Liver (tissue), 3 donors: Measurements from ENCODE around the gene PSME3IP1.

Source experiments
- ATF3 ChIP-seq: IDR thresholded peaks from 2 replicates; pipeline ENCODE4 v1.6.1; 2016; ENCODE audit warnings: antibody characterized with exemption
- CTCF ChIP-seq: fragments of 150-350 bp; IDR thresholded peaks from 2 replicates; pipeline ENCODE4 v1.5.1; 2017; ENCODE audit warnings: improper control_type of control experiment, low read depth, low read length; ENCODE audit not compliant: missing input control
- EGR1 ChIP-seq, 2 donors: IDR thresholded peaks; 2 replicates each; pipeline ENCODE4 v1.6.1; 2016 to 2018; ENCODE audit warnings: antibody characterized with exemption in 2 of 2, low read depth in 2 of 2
- FOXA1 ChIP-seq: IDR thresholded peaks from 2 replicates; pipeline ENCODE4 v1.6.1; 2016; ENCODE audit warnings: antibody characterized with exemption
- GABPA ChIP-seq, 2 donors: IDR thresholded peaks in 1 of 2; conservative IDR thresholded peaks in 1 of 2; 2 replicates each; pipeline ENCODE4 v1.6.1; 2016; ENCODE audit warnings: antibody characterized with exemption in 2 of 2, mild to moderate bottlenecking in 1 of 2, moderate library complexity in 1 of 2
- HNF4G ChIP-seq: IDR thresholded peaks from 2 replicates; pipeline ENCODE4 v1.6.1; 2016; ENCODE audit warnings: antibody characterized with exemption
- JUND ChIP-seq, 2 donors: IDR thresholded peaks; 2 replicates each; pipeline ENCODE4 v1.6.1; 2016; ENCODE audit warnings: antibody characterized with exemption in 2 of 2
- MAX ChIP-seq: IDR thresholded peaks from 2 replicates; pipeline ENCODE4 v1.6.1; 2016; ENCODE audit warnings: antibody characterized with exemption
- RAD21 ChIP-seq, 2 donors: IDR thresholded peaks; 2 replicates each; pipeline ENCODE4 v1.6.1; 2016; ENCODE audit warnings: antibody characterized with exemption in 2 of 2, mild to moderate bottlenecking in 2 of 2
- REST ChIP-seq: IDR thresholded peaks from 2 replicates; pipeline ENCODE4 v1.6.1; 2016; ENCODE audit warnings: antibody characterized with exemption, mild to moderate bottlenecking
- RXRA ChIP-seq, 2 donors: IDR thresholded peaks; 2 replicates each; pipeline ENCODE4 v1.6.1; 2017 to 2018; ENCODE audit warnings: antibody characterized with exemption in 2 of 2, mild to moderate bottlenecking in 1 of 2
- SP1 ChIP-seq: IDR thresholded peaks from 2 replicates; pipeline ENCODE4 v1.6.1; 2018; ENCODE audit warnings: antibody characterized with exemption, mild to moderate bottlenecking
- TAF1 ChIP-seq: conservative IDR thresholded peaks from 2 replicates; pipeline ENCODE4 v1.6.1; 2016; ENCODE audit warnings: antibody characterized with exemption, mild to moderate bottlenecking
- donor health status: healthy.
- donor health status: healthy.

- no peak for TF ChIP-seq CTCF
- no peak for TF ChIP-seq TAF1
- no peak for TF ChIP-seq EGR1 (IDR thresholded peaks at IDR 0.05; ENCODE audit: low read depth in 2 of 2)
- no peak for TF ChIP-seq RAD21 (IDR thresholded peaks at IDR 0.05)
- no peak for TF ChIP-seq MAX
- TF ChIP-seq GABPA (IDR thresholded peaks at IDR 0.05 in 1 of 2, conservative IDR thresholded peaks at IDR 0.05 in 1 of 2), result no peak
- no peak for TF ChIP-seq JUND (IDR thresholded peaks at IDR 0.05)
- no peak for TF ChIP-seq REST
- no peak for TF ChIP-seq RXRA (IDR thresholded peaks at IDR 0.05)
- no peak for TF ChIP-seq HNF4G
- TF ChIP-seq SP1, result no peak
- no peak for TF ChIP-seq ATF3
- TF ChIP-seq FOXA1, result no peak
These were observed 48.3 kb upstream of the PSME3IP1 start for GRCh38 chr16:57233944-57234706.
